ENCODE results near the gene CASKIN2. TPM values are rescaled to one million over a fixed set of nuclear protein-coding genes. Genes with fewer than 3 reads are reported as not detected.
A peak's percentile ranks its signal among the peaks of the same experiment; 100 is the strongest.

Gene CASKIN2
- total and polyA plus RNA-seq, 7 donors, result 8.2 to 33.5 (median 26.3) TPM

GRCh38 chr17:75505152-75505409 lies 10.3 kb downstream of the CASKIN2 start:
- Histone ChIP-seq H3K9me3 (no peaks in the 10 kb centered on the region), H3K4me3 (no peak overlapping the region), H3K27me3 (ENCODE audit: insufficient read depth in 3 of 3, low read length in 2 of 3) (no peaks in the 10 kb centered on the region), H3K4me1 (peaks cover 27% of the 10 kb centered on the region), H3K27ac (no peak overlapping the region), H3K36me3 (ENCODE audit: insufficient read depth in 1 of 2, low read depth in 1 of 2) (peaks cover 0 to 68% of the 10 kb centered on the region in 2 donors)
- TF ChIP-seq, protein P1, sequence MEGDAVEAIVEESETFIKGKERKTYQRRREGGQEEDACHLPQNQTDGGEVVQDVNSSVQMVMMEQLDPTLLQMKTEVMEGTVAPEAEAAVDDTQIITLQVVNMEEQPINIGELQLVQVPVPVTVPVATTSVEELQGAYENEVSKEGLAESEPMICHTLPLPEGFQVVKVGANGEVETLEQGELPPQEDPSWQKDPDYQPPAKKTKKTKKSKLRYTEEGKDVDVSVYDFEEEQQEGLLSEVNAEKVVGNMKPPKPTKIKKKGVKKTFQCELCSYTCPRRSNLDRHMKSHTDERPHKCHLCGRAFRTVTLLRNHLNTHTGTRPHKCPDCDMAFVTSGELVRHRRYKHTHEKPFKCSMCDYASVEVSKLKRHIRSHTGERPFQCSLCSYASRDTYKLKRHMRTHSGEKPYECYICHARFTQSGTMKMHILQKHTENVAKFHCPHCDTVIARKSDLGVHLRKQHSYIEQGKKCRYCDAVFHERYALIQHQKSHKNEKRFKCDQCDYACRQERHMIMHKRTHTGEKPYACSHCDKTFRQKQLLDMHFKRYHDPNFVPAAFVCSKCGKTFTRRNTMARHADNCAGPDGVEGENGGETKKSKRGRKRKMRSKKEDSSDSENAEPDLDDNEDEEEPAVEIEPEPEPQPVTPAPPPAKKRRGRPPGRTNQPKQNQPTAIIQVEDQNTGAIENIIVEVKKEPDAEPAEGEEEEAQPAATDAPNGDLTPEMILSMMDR (IDR thresholded peaks at IDR 0.05), result no peak
- ATAC-seq, result no peak
- DNase-seq, result no peak
- intact Hi-C loops (cut with DNase I), result no loop called here
- 66 to 82% (median 76%) methylated on average over 4 of the region's 4 CpGs for WGBS, 3 donors

- TF ChIP-seq, protein P1 (IDR thresholded peaks at IDR 0.05), result peak; percentile 52
- WGBS, 3 donors, result 60 to 63% (median 62%) methylated on average over 32 of the region's 32 CpGs
- no peaks in the 10 kb centered on the region for H3K9me3 ChIP-seq
- DNase-seq (no peak), ATAC-seq (peak; percentile 48 to 75 (median 60))
- peaks cover 22% of the 10 kb centered on the region for H3K4me1 ChIP-seq
- H3K27ac ChIP-seq, result no peak overlapping the region
- H3K4me3 ChIP-seq, result no peak overlapping the region
- intact Hi-C loops (cut with DNase I), result no loop called here
- H3K27me3 ChIP-seq (ENCODE audit: insufficient read depth in 3 of 3, low read length in 2 of 3), result no peaks in the 10 kb centered on the region
- H3K36me3 ChIP-seq (ENCODE audit: insufficient read depth in 1 of 2, low read depth in 1 of 2), result peaks cover 0 to 71% of the 10 kb centered on the region in 2 donors
These were observed 10.8 kb downstream of the CASKIN2 start for GRCh38 chr17:75504347-75505151.

DNA sequence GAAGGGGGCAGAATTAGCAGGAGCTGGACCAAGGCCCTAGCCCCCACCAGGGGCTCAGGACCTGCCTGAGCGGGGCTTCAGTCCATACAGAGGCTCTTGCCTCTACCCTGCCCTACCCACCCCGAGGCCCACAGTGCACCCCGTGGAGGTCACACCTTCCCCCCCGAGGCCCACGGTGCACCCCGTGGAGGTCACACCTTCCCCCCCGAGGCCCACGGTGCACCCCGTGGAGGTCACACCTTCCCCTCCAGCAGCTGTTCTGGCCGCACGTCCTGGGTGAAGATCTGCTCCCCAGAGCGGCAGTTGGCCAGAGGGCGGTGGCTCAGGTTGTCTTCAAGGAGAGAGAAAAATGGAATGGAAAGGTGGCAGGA lies 11.4 kb downstream of the CASKIN2 start:
- 56 to 63% (median 59%) methylated on average over 11 to 13 of the region's 13 CpGs for WGBS, 3 donors
- Histone ChIP-seq H3K27ac (no peak overlapping the region), H3K27me3 (ENCODE audit: insufficient read depth in 3 of 3, low read length in 2 of 3) (no peaks in the 10 kb centered on the region), H3K36me3 (ENCODE audit: insufficient read depth in 1 of 2, low read depth in 1 of 2) (peaks cover 0 to 76% of the 10 kb centered on the region in 2 donors), H3K9me3 (no peaks in the 10 kb centered on the region), H3K4me3 (no peak overlapping the region), H3K4me1 (peaks cover 19% of the 10 kb centered on the region)
- intact Hi-C loops (cut with DNase I), result no loop called here
- TF ChIP-seq, protein P1 (IDR thresholded peaks at IDR 0.05), result no peak
- no peak for DNase-seq
- peak in 2 of 4 donors; percentile 3 to 10 for ATAC-seq

- H3K9me3 ChIP-seq, result no peaks in the 10 kb centered on the region
- intact Hi-C loops (cut with DNase I), result no loop called here
- TF ChIP-seq, protein P1 (IDR thresholded peaks at IDR 0.05), result no peak
- ATAC-seq, result no peak
- H3K36me3 ChIP-seq (ENCODE audit: insufficient read depth in 1 of 2, low read depth in 1 of 2), result peaks cover 0 to 76% of the 10 kb centered on the region in 2 donors
- 85 to 88% (median 88%) methylated on average over 21 to 23 of the region's 23 CpGs for WGBS, 3 donors
- H3K4me3 ChIP-seq, result no peak overlapping the region
- no peak for DNase-seq
- no peak overlapping the region for H3K27ac ChIP-seq
- peaks cover 19% of the 10 kb centered on the region for H3K4me1 ChIP-seq
- H3K27me3 ChIP-seq (ENCODE audit: insufficient read depth in 3 of 3, low read length in 2 of 3), result no peaks in the 10 kb centered on the region
These were observed 11.9 kb downstream of the CASKIN2 start for GRCh38 chr17:75503337-75503950.
